Measurements from ENCODE around the gene RBFOX2.
A peak's percentile ranks its signal among the peaks of the same experiment; 100 is the strongest.

Gene RBFOX2

DNA sequence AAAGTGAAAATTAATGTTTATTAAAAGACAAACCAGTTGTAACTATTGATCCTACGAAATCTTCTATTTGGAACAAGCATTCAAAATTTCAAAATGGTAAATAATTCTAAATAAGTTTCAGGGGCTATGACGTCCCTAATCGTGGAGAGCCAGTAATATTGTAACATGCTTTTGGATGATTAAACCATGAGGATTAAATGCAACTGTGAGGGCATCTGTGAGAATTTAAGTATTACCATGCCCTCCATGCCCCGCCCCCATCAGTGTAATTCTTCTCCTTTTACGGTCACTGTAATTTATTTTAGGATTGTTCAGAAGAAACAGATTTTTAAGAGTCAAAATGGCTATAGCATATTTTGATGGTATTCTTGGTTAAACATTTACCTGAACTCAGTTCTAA, 177.8 kb downstream of the RBFOX2 start:
- H3K27ac ChIP-seq (ENCODE audit: low read depth, low read length, poor library complexity, severe bottlenecking): peak overlapping the region; percentile 78
- no peaks in the 10 kb centered on the region for H3K36me3 ChIP-seq (ENCODE audit: insufficient read depth, low read length)
- peak overlapping the region; percentile 17; the same call in 1 of the 2 replicates for H3K4me2 ChIP-seq (ENCODE audit: low read length)
- peak overlapping the region; percentile 25; the same call in 1 of the 2 replicates for H3K9ac ChIP-seq (ENCODE audit: low read length)
- no peak overlapping the region for H3K4me3 ChIP-seq (ENCODE audit: low read depth, low read length, poor library complexity, severe bottlenecking)
- H3K79me2 ChIP-seq (ENCODE audit: insufficient read depth, low read length): peaks cover 17% of the 10 kb centered on the region; the same call in 1 of the 2 replicates
- H3K4me1 ChIP-seq (ENCODE audit: insufficient read depth, low read length, severe bottlenecking): peaks cover 52% of the 10 kb centered on the region
- TF ChIP-seq EZH2 (IDR thresholded peaks at IDR 0.05; ENCODE audit: borderline replicate concordance, low read length): no peak
- TF ChIP-seq, protein P1, sequence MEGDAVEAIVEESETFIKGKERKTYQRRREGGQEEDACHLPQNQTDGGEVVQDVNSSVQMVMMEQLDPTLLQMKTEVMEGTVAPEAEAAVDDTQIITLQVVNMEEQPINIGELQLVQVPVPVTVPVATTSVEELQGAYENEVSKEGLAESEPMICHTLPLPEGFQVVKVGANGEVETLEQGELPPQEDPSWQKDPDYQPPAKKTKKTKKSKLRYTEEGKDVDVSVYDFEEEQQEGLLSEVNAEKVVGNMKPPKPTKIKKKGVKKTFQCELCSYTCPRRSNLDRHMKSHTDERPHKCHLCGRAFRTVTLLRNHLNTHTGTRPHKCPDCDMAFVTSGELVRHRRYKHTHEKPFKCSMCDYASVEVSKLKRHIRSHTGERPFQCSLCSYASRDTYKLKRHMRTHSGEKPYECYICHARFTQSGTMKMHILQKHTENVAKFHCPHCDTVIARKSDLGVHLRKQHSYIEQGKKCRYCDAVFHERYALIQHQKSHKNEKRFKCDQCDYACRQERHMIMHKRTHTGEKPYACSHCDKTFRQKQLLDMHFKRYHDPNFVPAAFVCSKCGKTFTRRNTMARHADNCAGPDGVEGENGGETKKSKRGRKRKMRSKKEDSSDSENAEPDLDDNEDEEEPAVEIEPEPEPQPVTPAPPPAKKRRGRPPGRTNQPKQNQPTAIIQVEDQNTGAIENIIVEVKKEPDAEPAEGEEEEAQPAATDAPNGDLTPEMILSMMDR (IDR thresholded peaks at IDR 0.05; ENCODE audit: low read length): no peak
- H2AFZ ChIP-seq (ENCODE audit: low read length): no peak overlapping the region
- no peaks in the 10 kb centered on the region for H3K27me3 ChIP-seq (ENCODE audit: insufficient read depth, low read length)
- no peaks in the 10 kb centered on the region for H4K20me1 ChIP-seq (ENCODE audit: insufficient read depth, low read length)
- no peaks in the 10 kb centered on the region for H3F3A ChIP-seq (ENCODE audit: insufficient read depth, low read length)
- H3K9me3 ChIP-seq (ENCODE audit: low read length): no peaks in the 10 kb centered on the region
- H3K9me2 ChIP-seq (ENCODE audit: low read depth, low read length): no peaks in the 10 kb centered on the region

DNA sequence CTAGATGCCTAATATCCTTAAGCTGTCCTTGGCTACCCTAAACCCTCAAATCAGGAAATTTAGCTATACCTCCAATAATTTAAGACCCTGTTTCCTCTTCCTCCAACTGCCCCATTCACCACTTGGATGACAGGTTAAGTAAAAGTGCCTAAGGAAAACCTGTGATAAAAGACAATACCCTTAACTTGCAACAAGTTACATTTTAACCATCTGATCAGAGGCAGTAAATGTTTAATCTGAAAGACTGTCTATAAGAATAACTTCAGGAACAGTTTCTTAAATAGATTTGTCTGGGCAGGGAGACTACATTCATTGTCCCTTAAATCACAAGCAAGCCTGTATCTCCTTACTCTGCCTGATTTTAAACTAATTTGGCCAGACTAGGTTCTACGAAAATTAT, 181.8 kb downstream of the RBFOX2 start:
- Histone ChIP-seq H3K4me1 (ENCODE audit: insufficient read depth, low read length, severe bottlenecking) (peaks cover 70% of the 10 kb centered on the region), H3K36me3 (ENCODE audit: insufficient read depth, low read length) (no peaks in the 10 kb centered on the region), H3K27ac (ENCODE audit: low read depth, low read length, poor library complexity, severe bottlenecking) (peak overlapping the region; percentile 9), H3K79me2 (ENCODE audit: insufficient read depth, low read length) (0 out of 2 replicates have a peak, but pooled peaks cover 4% of the 10 kb centered on the region), H3F3A (ENCODE audit: insufficient read depth, low read length) (no peaks in the 10 kb centered on the region), H3K4me3 (ENCODE audit: low read depth, low read length, poor library complexity, severe bottlenecking) (no peak overlapping the region), H2AFZ (ENCODE audit: low read length) (no peak overlapping the region), H4K20me1 (ENCODE audit: insufficient read depth, low read length) (no peaks in the 10 kb centered on the region), H3K27me3 (ENCODE audit: insufficient read depth, low read length) (no peaks in the 10 kb centered on the region), H3K4me2 (ENCODE audit: low read length) (no peak overlapping the region), H3K9ac (ENCODE audit: low read length) (no peak overlapping the region), H3K9me3 (ENCODE audit: low read length) (no peaks in the 10 kb centered on the region), H3K9me2 (ENCODE audit: low read depth, low read length) (no peaks in the 10 kb centered on the region)
- no peak for TF ChIP-seq EZH2 (IDR thresholded peaks at IDR 0.05; ENCODE audit: borderline replicate concordance, low read length)
- TF ChIP-seq, protein P1 (IDR thresholded peaks at IDR 0.05; ENCODE audit: low read length): no peak

DNA sequence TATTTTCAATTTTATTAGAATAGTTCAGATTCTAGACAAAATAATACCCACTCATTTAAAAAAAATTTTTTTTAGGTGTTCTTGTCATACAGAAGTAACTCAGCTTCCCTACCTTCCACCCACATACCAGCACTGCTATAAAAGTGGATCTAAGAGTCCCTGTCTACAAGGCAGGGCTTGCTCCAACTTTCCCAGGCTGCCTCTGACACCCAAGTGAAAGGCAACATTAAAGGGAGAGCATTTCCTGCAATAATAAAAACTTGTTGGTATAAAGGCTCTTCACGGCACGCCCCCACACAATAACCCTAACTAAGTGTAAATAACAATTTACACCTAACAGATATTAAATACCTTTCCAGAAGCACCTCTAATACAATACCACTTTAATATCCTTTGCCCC, 183.7 kb downstream of the RBFOX2 start:
- no peak overlapping the region for H3K4me3 ChIP-seq (ENCODE audit: low read depth, low read length, poor library complexity, severe bottlenecking)
- no peak overlapping the region for H3K4me2 ChIP-seq (ENCODE audit: low read length)
- H2AFZ ChIP-seq (ENCODE audit: low read length): no peak overlapping the region
- no peaks in the 10 kb centered on the region for H3K36me3 ChIP-seq (ENCODE audit: insufficient read depth, low read length)
- H3K4me1 ChIP-seq (ENCODE audit: insufficient read depth, low read length, severe bottlenecking): peaks cover 70% of the 10 kb centered on the region
- H4K20me1 ChIP-seq (ENCODE audit: insufficient read depth, low read length): no peaks in the 10 kb centered on the region
- no peak overlapping the region for H3K9ac ChIP-seq (ENCODE audit: low read length)
- no peak for TF ChIP-seq EZH2 (IDR thresholded peaks at IDR 0.05; ENCODE audit: borderline replicate concordance, low read length)
- TF ChIP-seq, protein P1 (IDR thresholded peaks at IDR 0.05; ENCODE audit: low read length): no peak
- no peaks in the 10 kb centered on the region for H3K27me3 ChIP-seq (ENCODE audit: insufficient read depth, low read length)
- H3K27ac ChIP-seq (ENCODE audit: low read depth, low read length, poor library complexity, severe bottlenecking): no peak overlapping the region
- H3K9me3 ChIP-seq (ENCODE audit: low read length): no peaks in the 10 kb centered on the region
- no peaks in the 10 kb centered on the region for H3K9me2 ChIP-seq (ENCODE audit: low read depth, low read length)
- H3K79me2 ChIP-seq (ENCODE audit: insufficient read depth, low read length): peaks cover 2% of the 10 kb centered on the region
- H3F3A ChIP-seq (ENCODE audit: insufficient read depth, low read length): peaks cover 7% of the 10 kb centered on the region

Measured in OCI-LY1 (cell line).